Measurements from ENCODE around the gene RRP15. TPM values are rescaled to one million over a fixed set of nuclear protein-coding genes. Genes with fewer than 3 reads are reported as not detected.

Gene RRP15
- total RNA-seq, 3 donors from 2014 or later: 9.8 to 17.7 (median 10.0) TPM

DNA sequence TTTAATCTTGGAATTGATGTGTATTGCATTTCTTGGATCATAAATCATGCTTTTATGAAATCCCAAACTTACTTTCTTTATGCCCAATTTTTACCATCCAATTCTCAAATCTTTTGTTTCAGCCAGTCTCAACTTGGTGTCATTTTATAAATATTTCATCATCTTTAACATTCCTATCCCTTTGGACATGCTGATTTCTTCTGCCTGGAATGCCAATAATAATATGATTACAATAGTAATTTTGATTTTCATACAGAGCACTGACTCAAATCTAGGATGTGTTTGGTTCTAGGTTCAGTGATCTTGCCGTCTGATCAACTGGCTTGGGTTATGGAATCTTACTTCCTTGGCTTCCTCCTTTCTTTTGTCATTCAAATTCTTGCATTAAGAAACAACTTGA lies 12.8 kb downstream of the RRP15 start:
- TF ChIP-seq, protein P1, sequence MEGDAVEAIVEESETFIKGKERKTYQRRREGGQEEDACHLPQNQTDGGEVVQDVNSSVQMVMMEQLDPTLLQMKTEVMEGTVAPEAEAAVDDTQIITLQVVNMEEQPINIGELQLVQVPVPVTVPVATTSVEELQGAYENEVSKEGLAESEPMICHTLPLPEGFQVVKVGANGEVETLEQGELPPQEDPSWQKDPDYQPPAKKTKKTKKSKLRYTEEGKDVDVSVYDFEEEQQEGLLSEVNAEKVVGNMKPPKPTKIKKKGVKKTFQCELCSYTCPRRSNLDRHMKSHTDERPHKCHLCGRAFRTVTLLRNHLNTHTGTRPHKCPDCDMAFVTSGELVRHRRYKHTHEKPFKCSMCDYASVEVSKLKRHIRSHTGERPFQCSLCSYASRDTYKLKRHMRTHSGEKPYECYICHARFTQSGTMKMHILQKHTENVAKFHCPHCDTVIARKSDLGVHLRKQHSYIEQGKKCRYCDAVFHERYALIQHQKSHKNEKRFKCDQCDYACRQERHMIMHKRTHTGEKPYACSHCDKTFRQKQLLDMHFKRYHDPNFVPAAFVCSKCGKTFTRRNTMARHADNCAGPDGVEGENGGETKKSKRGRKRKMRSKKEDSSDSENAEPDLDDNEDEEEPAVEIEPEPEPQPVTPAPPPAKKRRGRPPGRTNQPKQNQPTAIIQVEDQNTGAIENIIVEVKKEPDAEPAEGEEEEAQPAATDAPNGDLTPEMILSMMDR (IDR thresholded peaks at IDR 0.05): no peak
- H3K36me3 ChIP-seq (ENCODE audit: low read depth): no peaks in the 10 kb centered on the region
- H3K4me1 ChIP-seq (ENCODE audit: low read depth): peaks cover 4% of the 10 kb centered on the region
- intact Hi-C loops (cut with DNase I, micrococcal nuclease): no loop called here
- ATAC-seq: no peak
- H3K9me3 ChIP-seq: no peaks in the 10 kb centered on the region
- H3K4me3 ChIP-seq: no peak overlapping the region
- no peak for DNase-seq

GRCh38 chr1:218298398-218298797 lies 13.3 kb downstream of the RRP15 start:
- ATAC-seq (no peak), DNase-seq (no peak)
- Histone ChIP-seq H3K4me1 (ENCODE audit: low read depth) (peaks cover 4% of the 10 kb centered on the region), H3K9me3 (no peaks in the 10 kb centered on the region), H3K4me3 (no peak overlapping the region), H3K36me3 (ENCODE audit: low read depth) (no peaks in the 10 kb centered on the region)
- TF ChIP-seq, protein P1 (IDR thresholded peaks at IDR 0.05): no peak
- intact Hi-C loops (cut with DNase I, micrococcal nuclease): no loop called here

DNA sequence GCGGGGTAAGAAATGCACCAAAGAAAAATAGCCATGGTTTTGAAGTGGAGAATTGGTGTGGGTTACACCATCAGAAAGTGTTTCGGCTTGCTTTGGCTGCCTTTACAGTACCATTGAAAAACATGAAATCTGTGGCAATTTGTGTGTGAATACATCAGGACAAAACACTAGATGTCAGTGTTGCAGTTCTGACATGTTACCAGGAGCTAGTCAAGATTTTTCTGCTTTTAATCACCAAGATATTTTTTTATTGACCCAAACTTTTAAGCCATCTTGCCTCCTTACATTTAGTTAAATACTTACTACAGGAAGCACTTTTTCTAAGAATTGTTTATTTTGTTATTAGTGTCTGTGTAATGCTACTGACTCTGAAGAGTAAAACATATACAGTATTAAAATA lies 14.3 kb downstream of the RRP15 start:
- no peak for ATAC-seq

GRCh38 chr1:218301217-218301616 lies 16.1 kb downstream of the RRP15 start:
- TF ChIP-seq, protein P1 (IDR thresholded peaks at IDR 0.05): no peak
- Histone ChIP-seq H3K9me3 (no peaks in the 10 kb centered on the region), H3K36me3 (ENCODE audit: low read depth) (no peaks in the 10 kb centered on the region), H3K4me3 (no peak overlapping the region), H3K4me1 (ENCODE audit: low read depth) (peaks cover under 1% of the 10 kb centered on the region)
- DNase-seq (no peak), ATAC-seq (no peak)
- intact Hi-C loops (cut with DNase I, micrococcal nuclease): no loop called here

More for the DNA sequence above, 14.3 kb downstream of the RRP15 start:
- peaks cover 4% of the 10 kb centered on the region for H3K4me1 ChIP-seq (ENCODE audit: low read depth)
- H3K4me3 ChIP-seq: no peak overlapping the region
- intact Hi-C loops (cut with DNase I, micrococcal nuclease): no loop called here
- H3K36me3 ChIP-seq (ENCODE audit: low read depth): no peaks in the 10 kb centered on the region
- TF ChIP-seq, protein P1 (IDR thresholded peaks at IDR 0.05): no peak
- no peak for DNase-seq
- no peaks in the 10 kb centered on the region for H3K9me3 ChIP-seq

DNA sequence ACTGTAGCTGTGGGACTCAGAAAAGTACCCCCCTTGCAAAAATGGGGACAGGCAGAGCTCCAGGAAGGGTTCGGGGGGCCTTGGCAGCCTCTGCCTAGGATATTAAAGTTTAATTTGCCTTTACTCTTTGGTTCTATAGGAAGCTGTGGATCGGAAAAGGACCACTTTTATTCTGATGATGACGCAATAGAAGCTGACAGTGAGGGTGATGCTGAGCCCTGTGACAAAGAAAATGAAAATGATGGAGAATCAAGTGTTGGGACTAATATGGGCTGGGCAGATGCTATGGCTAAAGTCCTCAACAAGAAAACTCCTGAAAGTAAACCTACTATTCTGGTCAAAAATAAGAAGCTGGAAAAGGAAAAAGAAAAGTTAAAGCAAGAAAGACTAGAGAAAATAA lies 17.1 kb downstream of the RRP15 start:
- no peaks in the 10 kb centered on the region for H3K9me3 ChIP-seq
- no peaks in the 10 kb centered on the region for H3K36me3 ChIP-seq (ENCODE audit: low read depth)
- intact Hi-C loops (cut with DNase I, micrococcal nuclease): no loop called here
- H3K4me3 ChIP-seq: no peak overlapping the region
- no peak for ATAC-seq
- TF ChIP-seq, protein P1 (IDR thresholded peaks at IDR 0.05): no peak
- DNase-seq: no peak
- no peaks in the 10 kb centered on the region for H3K4me1 ChIP-seq (ENCODE audit: low read depth)
